ENCODE results near the gene KLRF1.

Gene KLRF1

GRCh38 chr12:9809866-9810265 lies 17.4 kb upstream of the KLRF1 start:
- no peak overlapping the region for H3K9ac ChIP-seq (ENCODE audit: low read depth, low read length)
- H3K27me3 ChIP-seq (ENCODE audit: insufficient read depth, low read length): no peaks in the 10 kb centered on the region
- H3K9me3 ChIP-seq (ENCODE audit: insufficient read depth, low read depth, low read length): no peaks in the 10 kb centered on the region
- H3K4me3 ChIP-seq (ENCODE audit: low read length): no peak overlapping the region
- no peaks in the 10 kb centered on the region for H3K36me3 ChIP-seq (ENCODE audit: insufficient read depth, low read length)
- no peaks in the 10 kb centered on the region for H3K4me1 ChIP-seq (ENCODE audit: insufficient read depth, low read length)
- no peak overlapping the region for H3K27ac ChIP-seq (ENCODE audit: low read depth, low read length)

- no peak overlapping the region for H3K4me3 ChIP-seq (ENCODE audit: low read length)
These were observed 16.6 kb upstream of the KLRF1 start for GRCh38 chr12:9810671-9811070.

GRCh38 chr12:9811621-9812020 lies 15.7 kb upstream of the KLRF1 start:
- no peaks in the 10 kb centered on the region for H3K36me3 ChIP-seq (ENCODE audit: insufficient read depth, low read length)
- no peak overlapping the region for H3K27ac ChIP-seq (ENCODE audit: low read depth, low read length)
- no peak overlapping the region for H3K4me3 ChIP-seq (ENCODE audit: low read length)
- WGBS: 93% methylated on average over 5 of the region's 5 CpGs
- no peaks in the 10 kb centered on the region for H3K27me3 ChIP-seq (ENCODE audit: insufficient read depth, low read length)
- H3K9me3 ChIP-seq (ENCODE audit: insufficient read depth, low read depth, low read length): no peaks in the 10 kb centered on the region
- H3K4me1 ChIP-seq (ENCODE audit: insufficient read depth, low read length): no peaks in the 10 kb centered on the region
- no peak overlapping the region for H3K9ac ChIP-seq (ENCODE audit: low read depth, low read length)

More at GRCh38 chr12:9810671-9811070, 16.6 kb upstream of the KLRF1 start:
- Histone ChIP-seq H3K27me3 (ENCODE audit: insufficient read depth, low read length) (no peaks in the 10 kb centered on the region), H3K4me1 (ENCODE audit: insufficient read depth, low read length) (no peaks in the 10 kb centered on the region), H3K36me3 (ENCODE audit: insufficient read depth, low read length) (no peaks in the 10 kb centered on the region), H3K9me3 (ENCODE audit: insufficient read depth, low read depth, low read length) (no peaks in the 10 kb centered on the region), H3K9ac (ENCODE audit: low read depth, low read length) (no peak overlapping the region), H3K27ac (ENCODE audit: low read depth, low read length) (no peak overlapping the region)
- WGBS: 100% methylated on average over 2 of the region's 2 CpGs

DNA sequence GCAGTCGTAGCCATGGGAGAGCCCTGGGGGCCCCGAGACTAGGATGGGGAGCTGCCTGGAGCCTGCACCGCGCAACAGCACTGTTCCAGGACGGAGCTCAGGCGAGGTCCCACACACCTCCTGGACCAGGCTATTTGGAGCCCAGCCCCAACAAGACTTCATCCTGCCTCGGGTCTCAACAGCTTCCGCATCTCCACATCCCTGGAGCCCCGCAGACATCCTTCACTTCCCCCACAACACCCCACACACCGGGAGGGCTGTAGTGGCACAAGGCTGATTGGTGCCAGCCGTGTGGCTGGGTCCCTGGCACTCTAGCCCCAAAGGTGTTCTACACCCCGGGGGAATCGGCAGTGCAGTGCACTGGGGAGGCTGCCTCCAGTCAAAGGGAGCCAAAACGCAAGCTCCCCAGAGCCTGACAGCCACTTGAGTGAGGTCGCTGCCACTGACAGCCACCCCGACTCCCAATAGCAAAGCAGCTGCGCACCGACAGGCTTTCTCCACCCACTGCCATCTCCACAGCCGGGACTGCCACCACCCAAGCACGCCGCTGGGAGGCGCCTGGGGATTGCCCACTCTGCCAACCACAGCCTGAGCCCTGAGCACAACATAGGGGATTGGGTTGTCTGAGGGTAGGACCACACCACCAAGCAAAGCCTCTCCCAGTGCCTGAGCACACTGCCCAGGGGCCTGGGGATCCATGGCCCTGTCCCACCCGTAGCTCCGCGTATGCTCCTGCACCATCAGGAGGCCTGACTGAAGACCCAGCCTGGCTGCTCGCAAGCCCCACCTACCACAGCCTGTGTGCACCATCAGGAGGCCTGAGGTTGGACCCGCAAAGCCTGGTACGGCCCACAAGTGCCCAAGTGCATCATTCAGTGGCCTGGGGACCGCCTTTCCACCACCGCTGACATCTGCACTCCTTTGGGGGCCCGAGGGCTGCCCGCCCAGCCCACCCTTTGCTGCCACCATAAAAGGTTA lies 13.2 kb upstream of the KLRF1 start:
- Histone ChIP-seq H3K4me1 (ENCODE audit: insufficient read depth, low read length) (no peaks in the 10 kb centered on the region), H3K27ac (ENCODE audit: low read depth, low read length) (no peak overlapping the region), H3K36me3 (ENCODE audit: insufficient read depth, low read length) (no peaks in the 10 kb centered on the region), H3K9ac (ENCODE audit: low read depth, low read length) (no peak overlapping the region), H3K27me3 (ENCODE audit: insufficient read depth, low read length) (no peaks in the 10 kb centered on the region), H3K4me3 (ENCODE audit: low read length) (peak overlapping the region; percentile 23; the same call in 1 of the 2 replicates), H3K9me3 (ENCODE audit: insufficient read depth, low read depth, low read length) (no peaks in the 10 kb centered on the region)
- 79% methylated on average over 32 of the region's 32 CpGs for WGBS

DNA sequence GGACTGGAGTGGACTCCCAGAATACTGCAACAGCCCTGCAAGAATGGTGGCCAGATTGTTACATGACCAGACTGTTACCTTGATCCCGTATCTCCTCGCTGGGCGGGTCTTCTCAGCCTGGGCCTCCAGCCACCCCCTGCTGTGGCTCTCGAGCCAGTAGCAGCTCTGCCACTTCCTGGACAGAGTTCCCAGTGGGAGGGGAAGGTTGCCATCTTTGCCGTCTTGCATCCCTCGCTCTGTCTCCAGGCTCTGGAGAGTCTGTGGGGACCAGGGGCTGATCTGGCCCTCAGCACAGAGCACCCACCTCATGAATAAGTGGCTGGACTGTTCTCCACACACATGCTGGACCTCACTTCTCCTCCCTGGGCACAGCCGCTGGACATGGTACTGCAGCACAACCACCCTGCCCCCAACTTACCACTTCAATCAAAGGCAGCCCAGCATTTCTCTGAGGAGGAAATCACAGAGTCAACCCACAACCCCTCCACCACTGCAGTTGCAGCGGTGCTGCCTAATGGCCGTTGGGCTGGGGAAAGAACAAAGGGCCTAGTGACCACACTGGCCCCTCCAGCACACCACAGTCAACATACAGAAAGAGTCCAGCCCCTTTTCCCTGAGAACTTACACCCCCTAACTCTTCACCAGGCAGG lies 6.9 kb upstream of the KLRF1 start:
- Histone ChIP-seq H3K4me1 (ENCODE audit: insufficient read depth, low read length) (no peaks in the 10 kb centered on the region), H3K27me3 (ENCODE audit: insufficient read depth, low read length) (no peaks in the 10 kb centered on the region), H3K27ac (ENCODE audit: low read depth, low read length) (no peak overlapping the region), H3K36me3 (ENCODE audit: insufficient read depth, low read length) (no peaks in the 10 kb centered on the region), H3K4me3 (ENCODE audit: low read length) (no peak overlapping the region), H3K9ac (ENCODE audit: low read depth, low read length) (no peak overlapping the region), H3K9me3 (ENCODE audit: insufficient read depth, low read depth, low read length) (no peaks in the 10 kb centered on the region)
- WGBS: 90% methylated on average over 9 of the region's 9 CpGs

- H3K27me3 ChIP-seq (ENCODE audit: insufficient read depth, low read length): no peaks in the 10 kb centered on the region
- H3K9me3 ChIP-seq (ENCODE audit: insufficient read depth, low read depth, low read length): no peaks in the 10 kb centered on the region
- 67% methylated on average over 3 of the region's 3 CpGs for WGBS
- no peak overlapping the region for H3K9ac ChIP-seq (ENCODE audit: low read depth, low read length)
- H3K4me1 ChIP-seq (ENCODE audit: insufficient read depth, low read length): no peaks in the 10 kb centered on the region; the same call in 1 of the 2 replicates
- no peak overlapping the region for H3K27ac ChIP-seq (ENCODE audit: low read depth, low read length)
- H3K36me3 ChIP-seq (ENCODE audit: insufficient read depth, low read length): no peaks in the 10 kb centered on the region
- H3K4me3 ChIP-seq (ENCODE audit: low read length): no peak overlapping the region
These were observed 2.2 kb downstream of the KLRF1 start for GRCh38 chr12:9829483-9829882.

- no peaks in the 10 kb centered on the region; the same call in 1 of the 2 replicates for H3K4me1 ChIP-seq (ENCODE audit: insufficient read depth, low read length)
- no peaks in the 10 kb centered on the region for H3K9me3 ChIP-seq (ENCODE audit: insufficient read depth, low read depth, low read length)
- H3K4me3 ChIP-seq (ENCODE audit: low read length): no peak overlapping the region
- no peak overlapping the region for H3K27ac ChIP-seq (ENCODE audit: low read depth, low read length)
- H3K36me3 ChIP-seq (ENCODE audit: insufficient read depth, low read length): no peaks in the 10 kb centered on the region
- WGBS: 94% methylated on average over 4 of the region's 5 CpGs
- H3K9ac ChIP-seq (ENCODE audit: low read depth, low read length): no peak overlapping the region
- no peaks in the 10 kb centered on the region for H3K27me3 ChIP-seq (ENCODE audit: insufficient read depth, low read length)
These were observed 2.7 kb downstream of the KLRF1 start for GRCh38 chr12:9829982-9830381.

DNA sequence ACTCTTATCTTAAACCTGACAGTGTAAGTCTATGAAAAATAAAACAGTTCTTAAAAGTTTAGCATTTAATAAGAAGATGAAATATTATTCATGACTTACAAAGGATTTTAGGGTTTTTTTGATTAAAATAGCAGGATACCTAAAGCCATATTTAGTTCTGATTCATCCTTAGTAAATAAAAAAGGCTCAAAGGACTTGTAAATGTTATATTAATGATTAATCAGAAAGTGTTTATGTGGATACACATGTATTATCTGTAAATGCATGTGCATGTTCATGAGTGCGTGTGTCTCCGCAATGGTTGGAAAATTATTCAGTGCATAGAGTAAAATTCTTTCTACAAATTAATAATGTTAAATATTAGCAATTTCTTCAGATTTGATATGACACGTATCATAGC lies 4.4 kb downstream of the KLRF1 start:
- WGBS: no CpG with 5 or more reads among the region's 3 CpGs
- no peaks in the 10 kb centered on the region; the same call in 1 of the 2 replicates for H3K4me1 ChIP-seq (ENCODE audit: insufficient read depth, low read length)
- no peaks in the 10 kb centered on the region for H3K27me3 ChIP-seq (ENCODE audit: insufficient read depth, low read length)
- no peak overlapping the region for H3K27ac ChIP-seq (ENCODE audit: low read depth, low read length)
- H3K9me3 ChIP-seq (ENCODE audit: insufficient read depth, low read depth, low read length): no peaks in the 10 kb centered on the region
- H3K9ac ChIP-seq (ENCODE audit: low read depth, low read length): no peak overlapping the region
- H3K4me3 ChIP-seq (ENCODE audit: low read length): no peak overlapping the region
- no peaks in the 10 kb centered on the region for H3K36me3 ChIP-seq (ENCODE audit: insufficient read depth, low read length)

DNA sequence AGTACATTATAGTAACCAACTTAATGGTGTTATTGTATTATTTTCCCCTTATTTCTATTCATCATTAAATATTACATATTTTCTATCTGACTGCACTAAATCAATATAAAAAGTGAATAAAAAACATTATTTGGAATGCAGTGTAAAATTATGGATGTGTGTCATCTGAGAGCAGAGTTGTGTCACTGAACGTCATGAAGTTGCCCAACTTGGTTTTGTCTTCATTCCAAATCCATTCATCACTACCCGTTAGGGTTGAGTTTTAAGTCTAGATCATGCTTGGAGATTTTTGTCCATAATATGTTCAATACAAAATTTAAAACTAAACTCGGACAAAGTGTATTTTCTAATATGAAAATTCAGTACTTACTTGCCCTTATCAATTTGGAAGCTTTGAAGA lies 16.1 kb downstream of the KLRF1 start:
- H3K9ac ChIP-seq (ENCODE audit: low read depth, low read length): no peak overlapping the region
- no peak overlapping the region for H3K4me3 ChIP-seq (ENCODE audit: low read length)
- H3K27ac ChIP-seq (ENCODE audit: low read depth, low read length): no peak overlapping the region
- no peaks in the 10 kb centered on the region for H3K9me3 ChIP-seq (ENCODE audit: insufficient read depth, low read depth, low read length)
- WGBS: 89% methylated on average over 1 of the region's 3 CpGs
- H3K4me1 ChIP-seq (ENCODE audit: insufficient read depth, low read length): no peaks in the 10 kb centered on the region
- H3K36me3 ChIP-seq (ENCODE audit: insufficient read depth, low read length): no peaks in the 10 kb centered on the region
- H3K27me3 ChIP-seq (ENCODE audit: insufficient read depth, low read length): no peaks in the 10 kb centered on the region

GRCh38 chr12:9848899-9849298 lies 21.6 kb downstream of the KLRF1 start:
- Histone ChIP-seq H3K27me3 (ENCODE audit: insufficient read depth, low read length) (no peaks in the 10 kb centered on the region), H3K9me3 (ENCODE audit: insufficient read depth, low read depth, low read length) (no peaks in the 10 kb centered on the region), H3K9ac (ENCODE audit: low read depth, low read length) (no peak overlapping the region), H3K4me3 (ENCODE audit: low read length) (no peak overlapping the region), H3K4me1 (ENCODE audit: insufficient read depth, low read length) (peaks cover 5% of the 10 kb centered on the region), H3K27ac (ENCODE audit: low read depth, low read length) (no peak overlapping the region), H3K36me3 (ENCODE audit: insufficient read depth, low read length) (no peaks in the 10 kb centered on the region)
- 89% methylated on average over 5 of the region's 5 CpGs for WGBS

DNA sequence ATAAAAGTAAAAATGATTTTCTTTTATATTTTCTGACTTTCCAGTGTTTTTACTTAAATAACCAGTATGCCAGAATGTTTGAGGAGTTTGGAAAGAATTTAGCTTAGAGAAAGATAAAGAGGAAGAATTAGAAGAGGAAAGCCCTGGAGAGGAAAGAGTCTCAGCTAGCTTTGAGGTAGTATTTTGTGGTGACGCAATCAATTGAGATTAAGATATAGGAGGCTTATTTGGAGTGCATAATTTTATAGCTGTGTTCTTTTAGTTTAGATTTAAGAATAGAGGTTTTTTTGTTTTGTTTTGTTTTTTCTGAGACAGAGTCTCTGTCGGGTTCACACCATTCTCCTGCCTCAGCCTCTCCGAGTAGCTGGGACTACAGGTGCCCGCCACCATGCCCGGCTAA lies 23.8 kb downstream of the KLRF1 start:
- H3K27me3 ChIP-seq (ENCODE audit: insufficient read depth, low read length): no peaks in the 10 kb centered on the region
- WGBS: 92% methylated on average over 5 of the region's 5 CpGs

More for the DNA sequence above, 23.8 kb downstream of the KLRF1 start:
- peaks cover 11% of the 10 kb centered on the region for H3K4me1 ChIP-seq (ENCODE audit: insufficient read depth, low read length)
- no peak overlapping the region for H3K4me3 ChIP-seq (ENCODE audit: low read length)
- no peak overlapping the region for H3K9ac ChIP-seq (ENCODE audit: low read depth, low read length)
- no peaks in the 10 kb centered on the region for H3K9me3 ChIP-seq (ENCODE audit: insufficient read depth, low read depth, low read length)
- H3K27ac ChIP-seq (ENCODE audit: low read depth, low read length): no peak overlapping the region
- no peaks in the 10 kb centered on the region for H3K36me3 ChIP-seq (ENCODE audit: insufficient read depth, low read length)
